ENCODE data around the gene AKR1B15. TPM values are rescaled to one million over a fixed set of nuclear protein-coding genes. Genes with fewer than 3 reads are reported as not detected.

The AKR1B15 gene
- total RNA-seq, 2 donors from 2014 or later = not detected

DNA sequence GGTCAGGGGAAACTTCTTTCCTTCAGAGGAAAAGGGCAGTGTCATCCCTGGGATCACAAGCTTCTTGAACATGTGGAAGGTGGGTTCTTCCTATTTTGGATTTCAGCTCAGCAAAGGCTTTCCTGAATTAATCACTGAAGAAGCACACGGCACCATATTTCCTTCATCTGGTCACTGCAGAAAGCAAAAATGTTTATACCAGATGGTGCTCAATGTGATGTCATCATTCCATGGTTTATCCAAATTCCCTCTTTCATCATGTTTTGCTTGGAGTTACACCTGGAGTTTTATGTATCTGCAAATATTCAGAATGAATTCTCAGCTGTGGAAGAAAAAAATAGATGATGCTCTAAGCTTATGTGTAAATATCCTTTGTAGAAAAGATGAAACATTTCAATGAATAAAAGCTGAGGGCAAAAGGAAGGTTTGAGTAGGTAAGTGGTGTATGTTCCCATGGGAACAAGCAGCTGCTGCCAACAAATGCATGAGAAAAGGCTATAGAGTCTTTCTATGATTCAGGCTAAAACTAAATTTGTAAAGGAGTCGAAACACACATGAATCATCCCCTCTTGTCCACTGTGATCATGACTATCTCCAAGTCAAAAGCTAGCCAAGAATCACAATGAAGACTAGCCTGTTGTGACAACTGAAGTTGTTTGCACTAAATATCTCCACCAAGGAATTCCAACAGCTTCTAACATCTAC is 70.9 kb downstream of the AKR1B15 start:
- peaks cover 42% of the 10 kb centered on the region for H3K27me3 Mint-ChIP-seq
- peaks cover 4% of the 10 kb centered on the region for H3K4me1 Mint-ChIP-seq
- no peak overlapping the region for H3K27ac Mint-ChIP-seq
- DNase-seq (no peak), ATAC-seq (no peak)
- H3K36me3 Mint-ChIP-seq (ENCODE audit: low read depth) = peaks cover 2% of the 10 kb centered on the region
- H3K9me3 ChIP-seq (ENCODE audit: control insufficient read depth, low read length, poor library complexity, severe bottlenecking) = no peaks in the 10 kb centered on the region
- H3K4me3 Mint-ChIP-seq = no peak overlapping the region

DNA sequence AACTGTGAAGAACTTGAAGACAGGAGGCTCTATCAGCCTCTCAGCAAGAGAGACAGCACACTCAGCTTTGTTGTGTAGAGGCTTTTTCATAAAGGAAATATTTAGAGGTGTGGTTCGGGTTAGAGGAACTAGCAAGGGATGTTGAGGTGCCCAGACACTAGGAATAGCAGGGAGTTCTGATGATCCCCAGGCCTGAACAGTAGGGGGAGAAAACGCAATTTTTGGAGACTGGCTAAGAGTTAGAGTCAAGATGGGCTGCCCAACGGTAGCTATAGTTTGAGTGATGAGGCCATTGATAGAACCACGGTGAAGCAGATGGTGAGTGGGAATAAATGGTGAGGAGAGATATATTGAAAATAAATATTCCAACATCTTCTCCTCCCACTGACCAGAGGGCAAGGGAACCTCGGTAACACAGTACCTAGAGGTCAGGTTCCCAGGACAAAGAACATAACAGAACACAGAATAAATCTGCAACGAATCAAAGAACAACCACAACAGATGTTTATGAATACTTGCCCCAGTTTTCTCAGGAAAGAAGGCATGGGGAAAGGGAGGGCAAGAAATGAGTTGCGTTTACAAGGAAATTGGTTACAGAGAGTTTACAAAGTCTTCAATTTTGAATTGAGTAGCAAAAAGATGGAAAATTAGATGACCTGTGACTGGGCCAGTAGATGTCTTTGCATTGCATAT is 73.5 kb downstream of the AKR1B15 start:
- no peak for DNase-seq
- no peak overlapping the region for H3K27ac Mint-ChIP-seq
- ATAC-seq = no peak
- H3K27me3 Mint-ChIP-seq = peaks cover 51% of the 10 kb centered on the region
- H3K4me3 Mint-ChIP-seq = no peak overlapping the region
- H3K4me1 Mint-ChIP-seq = peaks cover 4% of the 10 kb centered on the region
- no peaks in the 10 kb centered on the region for H3K9me3 ChIP-seq (ENCODE audit: control insufficient read depth, low read length, poor library complexity, severe bottlenecking)
- peaks cover 2% of the 10 kb centered on the region for H3K36me3 Mint-ChIP-seq (ENCODE audit: low read depth)

DNA sequence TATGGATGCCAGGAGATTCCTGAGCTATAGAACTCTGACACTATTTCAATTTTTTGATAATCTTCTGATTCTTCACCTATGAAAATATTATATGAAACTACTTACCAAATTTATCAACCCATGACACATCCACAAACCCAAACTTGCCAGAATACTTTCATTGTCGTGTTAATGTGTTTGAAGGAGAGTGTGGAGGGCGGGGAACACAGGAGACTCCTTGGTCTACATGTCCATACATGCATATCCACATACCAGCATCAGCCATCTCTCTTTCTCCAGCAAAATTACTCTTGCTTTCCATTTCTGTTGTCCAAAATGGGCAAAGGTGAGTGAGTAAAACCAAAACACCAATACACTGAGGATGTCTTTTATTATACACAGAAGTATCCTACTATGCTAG is 74.3 kb downstream of the AKR1B15 start:
- no peak overlapping the region for H3K4me3 Mint-ChIP-seq
- H3K36me3 Mint-ChIP-seq (ENCODE audit: low read depth) = peaks cover 2% of the 10 kb centered on the region
- H3K9me3 ChIP-seq (ENCODE audit: control insufficient read depth, low read length, poor library complexity, severe bottlenecking) = no peaks in the 10 kb centered on the region
- peaks cover 59% of the 10 kb centered on the region for H3K27me3 Mint-ChIP-seq
- ATAC-seq (no peak), DNase-seq (no peak)
- H3K27ac Mint-ChIP-seq = no peak overlapping the region
- no peaks in the 10 kb centered on the region for H3K4me1 Mint-ChIP-seq

DNA sequence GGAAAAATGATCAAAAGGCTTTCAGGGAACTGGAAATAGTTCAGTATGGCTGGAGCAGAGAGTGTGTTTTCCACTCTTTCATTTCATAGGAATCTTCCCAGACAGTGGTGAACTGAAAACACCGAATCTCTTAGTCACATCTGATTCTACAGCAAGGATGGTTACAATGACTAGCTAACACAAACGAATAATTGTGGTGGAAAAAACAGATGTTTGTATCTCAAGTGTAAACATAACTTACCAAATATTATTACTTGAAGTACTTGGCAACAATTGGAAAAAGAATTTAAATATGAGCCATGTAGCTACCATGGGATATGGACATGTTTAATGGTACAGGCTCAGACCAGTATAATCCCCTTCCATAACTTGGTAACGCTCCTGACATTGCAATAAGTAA is 76.6 kb downstream of the AKR1B15 start:
- no peaks in the 10 kb centered on the region for H3K9me3 ChIP-seq (ENCODE audit: control insufficient read depth, low read length, poor library complexity, severe bottlenecking)
- DNase-seq (no peak), ATAC-seq (no peak)
- peaks cover 71% of the 10 kb centered on the region for H3K27me3 Mint-ChIP-seq
- no peak overlapping the region for H3K4me3 Mint-ChIP-seq
- no peaks in the 10 kb centered on the region for H3K4me1 Mint-ChIP-seq
- H3K36me3 Mint-ChIP-seq (ENCODE audit: low read depth) = peaks cover 2% of the 10 kb centered on the region
- H3K27ac Mint-ChIP-seq = no peak overlapping the region

DNA sequence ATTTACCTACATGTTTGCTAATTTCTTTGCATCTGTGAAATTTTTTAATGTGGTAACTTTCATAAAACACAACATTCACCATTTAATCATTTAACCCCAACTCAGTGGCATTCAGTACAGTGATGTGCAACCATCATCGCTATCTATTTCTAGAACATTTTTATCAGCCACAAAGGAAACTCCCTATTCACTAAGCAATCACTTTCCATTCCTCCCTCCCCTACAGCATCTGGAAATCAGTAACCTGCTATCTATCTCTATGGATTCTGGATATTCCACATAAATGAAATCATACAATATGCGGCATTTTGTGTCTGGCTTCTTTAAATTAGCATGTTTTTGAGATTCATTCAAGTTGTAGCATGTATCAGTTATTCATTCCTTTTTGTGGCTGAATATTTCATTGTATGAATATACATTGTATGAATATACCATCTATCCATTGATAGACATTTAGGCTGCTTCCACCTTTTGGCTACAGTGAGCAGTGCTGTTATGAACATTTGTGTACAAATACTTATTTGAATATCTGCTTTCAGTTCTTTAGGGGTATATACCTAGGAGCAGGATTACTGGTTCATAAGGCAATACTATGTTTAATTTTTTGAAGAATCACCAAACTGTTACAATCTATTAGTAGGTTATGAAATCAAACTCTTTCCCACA is 78.3 kb downstream of the AKR1B15 start:
- no peaks in the 10 kb centered on the region for H3K4me1 Mint-ChIP-seq
- H3K4me3 Mint-ChIP-seq = no peak overlapping the region
- DNase-seq = no peak
- ATAC-seq = no peak
- H3K36me3 Mint-ChIP-seq (ENCODE audit: low read depth) = peaks cover 2% of the 10 kb centered on the region
- no peaks in the 10 kb centered on the region for H3K9me3 ChIP-seq (ENCODE audit: control insufficient read depth, low read length, poor library complexity, severe bottlenecking)
- no peak overlapping the region for H3K27ac Mint-ChIP-seq
- H3K27me3 Mint-ChIP-seq = peaks cover 69% of the 10 kb centered on the region

DNA sequence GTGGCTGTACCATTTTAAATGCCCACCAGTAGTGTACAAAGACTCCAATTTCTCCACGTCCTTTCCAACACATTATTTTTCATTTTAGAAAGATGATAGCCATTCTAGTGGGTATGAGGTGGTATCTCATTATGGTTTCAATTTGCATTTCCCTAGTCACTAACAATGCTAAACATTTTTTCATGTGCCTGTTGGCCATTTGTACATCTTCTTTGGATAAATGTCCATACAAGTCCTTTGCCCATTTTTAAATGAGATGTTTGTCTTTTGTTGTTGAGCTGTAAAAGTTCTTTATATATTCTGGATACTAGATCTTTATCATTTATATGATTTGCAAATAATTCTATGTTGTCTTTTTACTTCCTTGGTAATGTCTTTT is 78.9 kb downstream of the AKR1B15 start:
- ATAC-seq = no peak
- Mint-ChIP-seq H3K4me1 (no peaks in the 10 kb centered on the region), H3K27ac (no peak overlapping the region), H3K4me3 (no peak overlapping the region), H3K36me3 (ENCODE audit: low read depth) (peaks cover 2% of the 10 kb centered on the region), H3K27me3 (peaks cover 64% of the 10 kb centered on the region)
- H3K9me3 ChIP-seq (ENCODE audit: control insufficient read depth, low read length, poor library complexity, severe bottlenecking) = no peaks in the 10 kb centered on the region
- no peak for DNase-seq

DNA sequence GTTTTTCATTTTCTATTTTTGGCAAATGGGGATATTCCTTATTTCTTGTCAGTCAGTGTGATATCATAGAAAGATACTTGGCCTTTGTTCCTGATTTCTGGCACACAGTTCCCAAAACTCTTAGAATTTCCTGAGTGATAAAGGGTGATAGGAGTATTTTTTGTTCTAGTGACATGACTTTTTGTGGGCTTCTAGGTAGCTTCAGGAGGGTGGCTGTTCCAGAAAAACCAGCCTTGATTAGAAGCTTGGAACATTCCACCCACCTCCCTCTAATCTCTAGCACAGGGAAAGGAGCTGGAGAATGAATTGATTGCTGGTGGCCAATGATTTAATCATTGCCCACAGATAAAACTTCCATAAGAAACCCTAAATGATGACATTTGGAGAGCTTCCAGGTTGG is 80.5 kb downstream of the AKR1B15 start:
- DNase-seq = no peak
- no peak for ATAC-seq
- H3K27me3 Mint-ChIP-seq = peaks cover 55% of the 10 kb centered on the region
- H3K27ac Mint-ChIP-seq = no peak overlapping the region
- H3K4me3 Mint-ChIP-seq = no peak overlapping the region
- no peaks in the 10 kb centered on the region for H3K9me3 ChIP-seq (ENCODE audit: control insufficient read depth, low read length, poor library complexity, severe bottlenecking)
- H3K4me1 Mint-ChIP-seq = peaks cover 2% of the 10 kb centered on the region
- peaks cover 2% of the 10 kb centered on the region for H3K36me3 Mint-ChIP-seq (ENCODE audit: low read depth)

Other genes starting within 250 kb of the AKR1B15 start
- gene SLC35B4, start 232.2 kb upstream of the AKR1B15 start, total RNA-seq = 10 to 100 TPM; 11.6 to 13.9 TPM
- 10 to 100 TPM; 48.4 to 60.1 TPM for gene AKR1B1, start 90.0 kb upstream of the AKR1B15 start, total RNA-seq
- not detected for gene AKR1B10, start 21.5 kb upstream of the AKR1B15 start, total RNA-seq
- 10 to 100 TPM in 1 of 2 donors, 1 to 10 TPM in 1; 9.9 to 13.7 TPM for gene BPGM, start 97.7 kb downstream of the AKR1B15 start, total RNA-seq
- gene CALD1, start 230.5 kb downstream of the AKR1B15 start, total RNA-seq = 1 to 10 TPM in 1 of 2 donors, under 1 TPM in 1; 0.62 to 9.2 TPM